HL-60/S4 treated with phorbol 12-myristate 13-acetate at 8.2 ng/mL for 4 days and 3 days (cell line): ENCODE data around the gene MORN4.
"Not testable (repeated sequence)": the region's sequence is repeated elsewhere in the genome, so short reads cannot be mapped to it uniquely, and the experiment has no call there.

Source experiments
- in situ Hi-C: fragments of 300-500 bp; cut with MboI; formaldehyde crosslinking; loops from 2 replicates; pipeline ENCODE4 v1.15.0; 2022; ENCODE audit warnings: low sequenced_read_pairs

The MORN4 gene

DNA sequence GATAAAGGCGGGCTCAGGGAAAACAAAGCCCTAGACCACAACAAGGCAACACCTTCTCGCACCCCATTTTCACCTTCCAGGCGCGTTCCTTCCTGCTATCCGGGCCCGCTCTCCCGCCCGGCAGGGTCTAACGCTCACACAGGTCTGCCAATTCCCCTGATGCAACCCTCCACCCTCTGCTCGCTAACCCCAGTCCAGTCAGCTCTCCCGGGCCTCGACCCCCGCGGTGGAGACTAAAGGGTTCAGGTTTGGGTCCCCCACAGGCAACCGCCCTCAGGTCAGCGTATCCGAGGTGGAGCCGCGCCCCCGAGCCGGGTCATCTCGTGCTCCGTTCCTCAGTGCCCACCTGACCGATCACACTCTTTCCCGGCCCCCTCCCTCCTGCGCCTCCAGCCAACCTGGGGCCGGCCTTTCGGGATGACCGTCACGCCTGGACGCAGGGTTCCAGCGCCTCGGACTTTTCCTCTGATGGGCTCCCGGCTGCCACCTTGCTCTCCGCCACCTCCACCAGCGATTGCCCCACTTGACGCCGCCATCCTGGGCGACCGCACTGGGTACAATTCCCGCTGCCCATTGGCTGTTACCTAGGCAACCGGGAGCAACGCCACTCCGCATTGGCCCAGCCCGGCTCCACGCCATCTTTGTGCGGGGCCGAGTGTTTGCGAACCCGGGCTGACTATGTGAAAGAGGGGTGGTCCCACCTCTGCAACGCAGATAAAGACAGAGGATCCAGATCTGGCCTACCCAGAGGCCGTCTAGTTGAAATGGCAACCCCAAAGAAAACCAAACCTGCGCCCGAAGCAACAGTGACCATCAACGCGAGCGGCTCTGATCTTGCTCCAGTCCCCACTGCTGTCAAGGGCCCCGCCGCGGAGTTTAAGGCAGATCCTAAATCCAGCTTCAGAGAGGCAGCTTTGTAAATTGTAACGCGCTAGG, at the start of gene MORN4:
TSS of gene MORN4 (minus strand) at position 552 of the 936 bp plus-strand sequence. CDS start 13,847 bp downstream, outside the sequence.
- in situ Hi-C loops: no loop called here

DNA sequence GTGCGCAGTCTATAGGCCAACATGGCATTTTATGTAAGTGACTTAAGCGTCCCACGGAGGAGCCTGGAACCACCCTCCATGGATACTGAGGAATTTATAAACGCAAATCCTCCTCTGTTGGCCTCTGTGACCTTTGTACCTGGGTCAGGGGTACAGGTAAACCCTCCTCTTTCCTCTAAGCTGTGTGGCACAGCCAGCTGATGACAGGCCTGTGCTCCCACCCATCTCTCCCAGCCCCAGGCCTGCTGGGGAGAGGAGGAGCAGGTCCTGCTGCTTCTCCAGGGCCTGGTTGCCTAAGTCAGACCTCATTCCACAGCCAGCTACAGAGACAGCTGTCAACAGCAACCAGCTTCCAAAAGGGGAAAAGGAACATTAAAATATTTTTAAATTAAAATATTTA, 48.7 kb upstream of the MORN4 start:
- in situ Hi-C loops: no loop called here

DNA sequence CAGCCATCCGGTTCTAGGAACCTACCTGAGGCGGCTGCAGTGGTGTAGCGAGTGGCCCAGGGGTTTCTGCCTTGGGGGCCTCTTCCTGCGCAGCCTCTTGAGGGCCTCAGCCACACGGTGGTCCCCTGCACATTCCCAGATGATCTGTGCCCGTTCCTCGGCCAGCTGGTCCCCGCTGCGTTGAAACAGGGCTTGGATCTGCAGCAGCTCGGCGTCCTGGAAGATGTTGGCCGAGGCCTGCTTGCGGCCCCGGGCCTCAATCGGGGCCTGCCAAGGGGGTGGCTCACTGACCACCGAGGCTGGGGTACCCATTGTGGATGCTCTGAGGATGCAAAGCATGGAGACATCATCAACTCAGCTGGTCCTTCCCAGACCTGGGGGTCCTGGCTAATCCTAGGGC, 46.3 kb upstream of the MORN4 start:
- in situ Hi-C loops: no loop called here

DNA sequence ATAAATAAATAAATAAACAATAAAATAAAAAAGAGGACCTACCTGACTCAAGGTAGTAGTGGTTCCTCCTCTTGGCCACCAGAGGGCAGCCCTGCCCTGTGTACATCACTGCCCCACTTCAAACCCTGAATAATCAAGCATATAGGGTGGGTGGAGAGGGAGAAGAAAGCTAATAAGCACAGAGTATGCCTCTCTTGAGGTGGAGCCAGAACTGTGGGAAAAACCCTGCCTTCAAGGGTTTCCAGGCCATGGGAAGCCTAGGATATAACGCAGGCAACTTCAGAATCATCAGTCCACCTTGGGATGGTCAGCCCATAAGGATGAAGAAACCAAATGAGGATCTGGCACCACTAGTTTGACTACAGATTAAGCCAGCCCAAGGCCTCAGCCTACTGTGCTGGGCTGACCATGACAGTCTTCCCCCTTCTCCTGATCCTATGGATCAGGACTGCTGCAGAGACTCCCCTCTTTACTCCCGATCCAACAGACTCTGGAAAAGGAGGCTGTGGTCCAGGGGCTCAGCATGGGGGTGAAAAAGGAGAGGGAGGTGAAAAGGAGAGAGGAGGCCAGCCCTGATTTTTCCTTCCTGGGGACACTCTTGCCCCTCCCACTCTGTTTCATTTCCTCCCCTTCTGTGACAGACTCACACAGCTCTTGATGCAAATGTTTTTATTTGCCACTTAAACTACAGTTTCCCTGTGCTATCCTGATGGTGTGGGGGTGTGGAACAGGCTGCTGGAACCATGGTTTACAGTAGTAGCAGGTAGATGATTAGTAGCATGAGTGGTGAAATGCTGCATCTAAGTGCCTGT, 43.7 kb upstream of the MORN4 start:
- in situ Hi-C loops: no loop called here

DNA sequence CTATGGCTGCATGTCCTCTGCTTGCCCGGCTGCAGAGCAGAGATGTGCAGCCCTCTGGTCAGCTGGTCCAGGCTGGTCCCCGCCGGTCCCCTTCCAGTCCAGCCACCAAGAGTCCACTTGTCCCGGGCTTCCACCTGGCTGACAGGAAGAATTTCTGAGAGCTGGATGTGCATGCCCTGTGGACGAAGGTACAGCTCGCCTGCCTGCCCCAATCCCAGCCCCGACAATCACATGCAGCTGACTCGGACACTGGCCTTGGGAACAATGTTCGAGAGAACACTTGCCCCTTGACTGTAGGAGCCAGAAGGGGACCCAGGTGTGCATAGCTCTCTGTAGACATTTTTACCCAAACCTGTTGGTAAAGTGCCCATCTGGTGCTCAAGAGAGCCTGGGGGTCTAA, 41.9 kb upstream of the MORN4 start:
- in situ Hi-C loops: no loop called here

DNA sequence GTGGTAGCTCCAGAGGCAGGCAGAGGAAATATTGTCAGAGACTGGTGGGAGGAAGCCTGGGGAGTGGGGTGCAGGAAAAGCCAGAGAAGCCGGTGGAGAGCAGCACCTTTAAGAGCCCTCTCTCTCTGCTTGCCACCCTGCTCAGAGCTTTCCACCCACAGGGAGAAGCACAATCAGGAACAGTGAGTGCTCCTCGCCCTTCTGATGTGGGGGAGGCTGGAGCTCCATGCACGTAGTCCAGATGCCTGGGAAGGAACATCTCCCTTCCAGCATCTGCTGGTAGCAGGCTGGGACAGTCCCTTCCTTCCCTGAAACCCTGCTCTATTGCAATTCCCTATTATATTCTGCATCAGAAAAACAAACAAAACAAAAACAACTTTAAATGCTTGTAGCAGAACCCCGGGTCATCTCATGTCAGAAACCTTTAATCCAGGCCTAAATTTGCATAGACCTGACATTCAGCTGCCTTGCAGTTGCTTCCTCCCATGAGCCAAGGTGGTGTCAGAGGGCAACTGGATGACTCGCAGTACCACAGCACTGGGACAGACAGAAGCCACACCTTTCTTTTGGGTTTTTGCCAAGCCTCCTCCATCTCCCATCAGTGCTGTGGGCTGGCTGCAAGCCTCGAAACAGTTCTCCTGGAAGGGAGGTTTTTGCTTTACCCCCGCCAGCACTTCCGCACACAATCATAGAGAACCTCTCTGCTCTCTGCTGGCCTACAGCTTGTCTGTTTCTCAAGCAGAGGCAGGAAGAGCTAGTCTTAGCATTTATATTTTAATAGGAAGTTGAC, 40.6 kb upstream of the MORN4 start:
- in situ Hi-C loops: no loop called here

DNA sequence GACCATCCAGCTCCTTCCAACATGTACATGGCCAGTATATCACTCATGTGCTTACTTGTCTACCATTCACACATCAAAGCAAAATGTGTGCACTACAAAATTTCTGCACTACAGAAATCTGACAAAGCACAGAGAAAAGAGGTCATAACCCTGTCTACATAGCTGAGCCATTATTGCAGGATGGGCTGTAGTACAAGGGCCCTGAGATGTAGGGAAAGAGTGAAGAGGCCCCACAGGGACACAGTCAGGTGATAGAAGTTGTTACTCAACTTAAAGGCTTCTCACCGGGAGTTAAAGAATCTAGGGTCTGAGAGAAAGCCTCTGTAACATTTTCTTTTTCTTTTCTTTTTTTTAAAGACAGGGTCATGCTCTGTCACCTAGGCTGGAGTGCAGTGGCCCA, 36.3 kb upstream of the MORN4 start:
- in situ Hi-C loops: no loop called here

DNA sequence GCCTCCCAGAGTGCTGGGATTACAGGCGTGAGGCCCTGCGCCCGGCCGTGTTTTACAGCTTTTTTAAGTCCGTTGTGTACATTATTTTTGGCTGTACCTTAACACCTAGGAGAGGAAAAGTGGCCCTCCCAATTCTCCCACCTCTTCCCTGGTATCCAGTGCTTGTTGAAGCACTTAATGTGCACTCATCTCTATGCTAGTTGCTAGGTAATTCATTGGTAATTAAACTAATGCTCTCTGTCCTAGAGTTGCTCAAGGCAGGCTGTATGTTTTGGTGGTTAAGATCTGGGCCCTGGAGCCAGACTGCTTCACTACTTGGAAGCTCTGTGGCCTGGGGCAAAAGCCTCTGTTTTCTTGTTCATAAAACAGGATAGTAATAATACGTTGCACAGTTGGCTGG, 34.2 kb upstream of the MORN4 start:
- in situ Hi-C loops: no loop called here

DNA sequence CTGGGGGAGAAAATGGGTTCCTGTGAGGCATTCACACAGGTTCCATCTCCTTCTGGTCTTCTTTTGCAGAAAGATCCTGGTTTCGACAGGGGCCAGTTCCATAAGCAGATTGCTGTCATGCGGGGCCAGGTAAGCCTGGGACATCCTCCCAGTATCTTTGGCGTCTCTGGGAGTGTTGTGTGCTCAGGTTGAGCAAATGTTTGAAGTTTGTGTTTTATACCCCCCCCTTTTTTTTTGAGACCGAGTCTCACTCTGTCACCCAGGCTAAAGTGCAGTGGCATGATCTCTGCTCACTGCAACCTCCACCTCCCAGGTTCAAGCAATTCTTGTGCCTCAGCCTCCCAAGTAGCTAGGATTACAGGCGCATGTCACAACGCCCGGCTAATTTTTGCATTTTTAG, 33.7 kb upstream of the MORN4 start:
- in situ Hi-C loops: no loop called here

DNA sequence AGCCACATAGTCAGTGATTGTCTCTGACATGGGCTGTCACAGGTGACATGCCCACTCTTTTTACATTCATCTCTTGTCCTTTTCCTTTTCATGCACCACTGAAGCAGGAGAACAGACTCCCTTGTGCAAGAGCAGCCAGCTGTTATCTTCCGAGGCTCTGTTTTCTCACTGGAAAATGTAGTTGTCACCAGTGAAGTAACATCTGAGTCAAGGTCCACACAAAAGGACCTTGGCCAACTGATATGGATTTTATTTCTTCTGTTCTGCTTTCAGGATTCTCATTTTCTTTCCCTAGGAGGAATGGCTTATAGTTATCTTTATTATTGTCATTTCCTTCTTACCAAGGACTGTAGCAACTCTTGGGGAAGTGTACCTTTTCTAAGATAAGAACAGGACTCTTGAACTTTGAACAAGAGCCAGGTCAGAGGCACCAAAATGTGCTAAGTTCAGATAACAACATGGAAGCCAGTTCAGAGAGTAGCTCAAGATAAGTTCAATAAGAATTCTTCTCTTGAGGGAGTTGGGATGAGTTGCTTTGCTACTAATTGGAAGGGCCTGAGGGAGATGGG, 31.1 kb upstream of the MORN4 start:
- in situ Hi-C loops: no loop called here

DNA sequence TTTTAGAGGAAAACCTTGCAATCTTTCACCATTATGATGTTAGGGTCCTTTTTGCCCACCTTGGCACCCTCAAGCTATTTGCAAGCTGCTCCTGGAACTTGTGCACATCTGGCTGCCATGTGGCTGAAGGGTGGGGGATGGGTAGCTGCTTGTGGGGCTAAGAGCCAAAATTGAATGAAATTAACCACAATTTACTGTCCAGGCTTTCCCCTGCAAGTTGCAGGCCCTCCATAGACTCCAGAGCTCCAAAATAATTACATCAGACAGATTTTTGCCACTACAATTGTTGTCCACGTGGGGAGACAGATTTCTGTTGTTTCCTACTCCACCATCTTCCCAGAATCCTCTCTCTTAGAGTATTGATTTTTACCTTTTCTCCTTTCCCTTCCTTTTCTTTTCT, 26.3 kb upstream of the MORN4 start:
- in situ Hi-C loops: no loop called here

DNA sequence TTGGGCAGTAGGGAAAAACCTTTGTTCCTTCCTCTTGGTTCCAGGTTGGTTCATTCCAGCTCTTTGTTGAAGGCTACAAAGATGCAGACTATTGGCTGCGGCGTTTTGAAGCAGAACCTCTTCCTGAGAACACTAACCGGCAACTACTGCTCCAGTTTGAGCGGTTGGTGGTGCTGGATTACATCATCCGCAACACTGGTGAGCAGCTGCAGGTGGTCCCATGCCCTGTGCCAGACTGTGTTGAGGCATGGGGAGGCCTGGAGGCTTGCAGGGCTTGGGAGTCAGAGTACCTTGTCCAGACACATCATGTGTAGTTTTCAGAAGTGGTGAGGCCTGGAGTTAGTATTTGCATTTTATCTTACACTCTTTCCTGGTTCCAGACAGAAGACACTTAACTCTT, 23.5 kb upstream of the MORN4 start:
- in situ Hi-C loops: no loop called here

DNA sequence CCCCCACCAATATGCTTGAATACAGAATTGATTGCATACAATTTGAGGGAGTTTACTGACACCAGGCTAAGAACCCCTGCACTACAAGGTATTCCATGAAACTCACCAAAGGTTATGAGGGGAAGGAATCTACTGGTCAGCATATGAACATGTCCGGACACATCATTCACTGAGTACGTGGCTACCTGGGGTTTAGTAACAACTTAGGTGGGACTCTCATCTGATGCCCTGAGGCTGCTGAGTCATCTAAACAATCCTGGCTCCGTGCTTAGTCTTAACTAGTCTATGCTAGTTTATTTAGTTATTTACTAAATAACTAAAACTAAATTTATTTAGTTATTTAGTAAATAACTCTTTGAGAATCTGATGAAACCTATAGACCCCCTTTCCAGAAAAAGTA, 18.5 kb upstream of the MORN4 start:
- in situ Hi-C loops: no loop called here

DNA sequence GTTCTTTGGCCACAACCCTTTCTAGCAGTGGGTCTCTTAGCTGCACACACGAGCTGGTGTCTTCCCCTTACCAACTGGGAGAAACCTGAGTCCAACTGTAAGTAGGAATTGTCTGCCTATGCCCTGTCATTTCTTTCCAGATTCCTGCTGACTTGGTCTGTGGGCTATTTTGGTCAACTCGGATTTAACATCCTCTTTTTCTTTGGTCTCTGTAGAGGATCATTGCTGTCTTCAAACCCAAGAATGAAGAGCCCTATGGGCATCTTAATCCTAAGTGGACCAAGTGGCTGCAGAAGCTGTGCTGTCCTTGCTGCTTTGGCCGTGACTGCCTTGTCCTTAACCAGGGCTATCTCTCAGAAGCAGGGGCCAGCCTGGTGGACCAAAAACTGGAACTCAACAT, 17.4 kb upstream of the MORN4 start:
- in situ Hi-C loops: no loop called here

DNA sequence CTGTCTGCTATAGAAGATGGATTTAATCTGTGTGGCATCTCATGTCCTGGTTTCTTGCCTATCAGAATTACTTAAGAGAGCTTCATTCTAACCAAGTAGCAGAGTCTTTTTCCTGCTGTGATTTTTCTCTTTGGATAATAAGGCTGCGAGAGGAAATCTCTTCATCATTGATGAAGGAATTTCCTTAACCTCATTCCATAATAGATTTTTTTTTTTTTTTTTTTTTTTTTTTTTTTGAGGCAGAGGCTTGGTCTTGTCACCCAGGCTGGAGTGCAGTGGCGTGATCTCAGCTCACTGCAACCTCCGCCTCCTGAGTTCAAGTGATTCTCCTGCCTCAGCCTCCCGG, 16.1 kb upstream of the MORN4 start:
- in situ Hi-C loops: not testable (repeated sequence)

DNA sequence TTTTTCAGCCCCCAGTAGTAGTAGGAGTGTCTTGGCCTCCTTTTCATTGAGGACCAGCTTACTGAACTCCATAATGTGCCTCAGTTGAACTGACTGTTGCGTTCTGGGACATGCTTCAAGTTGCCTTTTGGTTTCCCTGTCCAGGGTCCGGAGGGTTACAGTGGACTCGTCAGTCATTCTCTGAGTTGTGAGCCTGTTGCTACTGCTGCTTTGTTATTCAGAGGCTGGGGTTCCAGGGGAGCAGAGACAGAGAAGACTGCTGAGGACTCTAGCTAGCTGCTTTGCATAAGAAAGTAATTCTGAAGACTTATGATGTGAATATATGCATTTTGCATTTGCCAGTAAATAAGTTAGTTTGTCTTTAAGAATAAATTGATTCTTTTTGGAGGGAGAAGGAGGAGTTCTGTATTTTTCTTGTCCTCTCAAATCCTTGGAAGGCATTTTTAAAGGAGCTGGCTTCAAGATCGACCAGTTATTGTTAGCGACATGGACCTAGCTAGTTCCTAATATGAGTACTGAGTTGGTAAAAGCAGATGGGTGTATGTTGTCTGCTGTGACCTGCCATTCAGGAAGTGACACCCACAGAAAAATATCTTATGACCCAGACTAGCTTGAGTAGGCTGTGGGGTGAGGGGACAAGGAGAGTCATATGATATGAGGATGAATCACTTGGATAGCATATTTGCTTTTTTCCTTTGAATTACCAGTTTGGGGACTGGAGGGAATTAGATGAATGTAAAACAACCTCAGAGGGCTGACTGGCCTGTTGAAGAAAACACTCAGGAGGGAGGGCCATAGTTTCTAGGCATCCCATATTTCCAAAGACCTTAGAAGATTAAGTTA, 15.5 kb upstream of the MORN4 start:
- in situ Hi-C loops: no loop called here

DNA sequence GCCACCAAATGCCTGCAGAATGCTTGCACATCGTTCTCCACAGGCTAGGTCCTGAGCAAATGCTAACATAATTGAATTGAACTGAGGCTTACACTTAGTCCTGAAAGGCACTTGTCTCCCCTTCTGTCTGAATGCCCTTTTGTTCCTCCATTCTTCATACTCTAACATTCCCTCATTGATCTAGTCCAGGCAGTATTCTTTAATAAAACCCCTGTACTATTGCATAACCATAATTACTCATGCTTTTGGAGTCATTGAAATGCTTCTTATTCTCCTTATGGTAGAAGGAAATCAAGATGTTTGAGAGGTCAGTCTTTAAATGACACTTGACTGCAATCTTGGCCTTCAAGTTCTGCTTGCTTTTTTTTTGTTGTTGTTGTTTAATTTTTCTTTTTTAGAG, 14.3 kb upstream of the MORN4 start:
- in situ Hi-C loops: no loop called here

DNA sequence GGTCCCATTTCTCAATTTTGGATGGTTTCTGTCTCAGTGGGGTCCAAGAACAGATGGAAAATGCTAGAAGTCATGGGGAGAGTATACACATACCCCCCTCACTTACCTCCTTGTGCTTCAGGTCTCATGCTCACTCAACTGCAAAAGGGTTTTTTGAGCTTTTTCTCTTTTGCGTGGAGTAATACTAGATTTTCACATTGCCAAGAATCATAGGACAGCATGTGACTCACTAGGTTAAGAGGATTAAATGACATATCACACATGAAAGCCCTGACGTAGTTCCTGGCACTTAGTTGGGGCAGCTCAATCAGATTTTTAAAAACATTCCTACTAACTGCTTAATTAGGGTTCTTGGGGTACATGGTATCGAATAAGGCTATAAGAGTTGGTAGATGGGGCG, 11.6 kb upstream of the MORN4 start:
- in situ Hi-C loops: no loop called here

DNA sequence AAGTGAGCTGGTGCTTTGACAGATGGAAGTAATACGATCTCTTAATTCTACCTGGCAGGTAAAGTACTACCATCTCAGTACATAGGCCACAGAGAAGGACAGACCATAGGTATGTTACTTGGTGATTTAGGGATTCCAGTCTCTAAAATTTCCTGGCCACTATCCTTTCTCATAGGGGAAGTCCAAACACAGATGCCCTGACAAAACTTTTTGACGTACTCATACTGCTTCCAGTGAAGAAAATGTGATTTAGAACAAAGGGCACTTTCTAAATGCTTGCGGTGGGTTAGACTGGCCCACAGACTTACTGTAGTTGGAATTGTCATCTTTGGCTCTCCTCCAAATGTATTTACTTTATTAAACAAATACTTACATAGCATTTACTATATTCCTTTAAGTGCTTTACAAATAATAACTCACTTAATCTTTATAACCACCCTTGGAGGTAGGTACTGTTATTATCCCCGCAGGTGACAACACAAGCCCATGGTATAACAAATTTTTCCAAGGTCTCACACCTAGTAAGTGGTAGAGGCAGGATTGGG, 10.2 kb upstream of the MORN4 start:
- in situ Hi-C loops: no loop called here
